Measurements from ENCODE around the gene ADARB2.

Gene ADARB2

GRCh38 chr10:1434912-1435692 lies 302.2 kb downstream of the ADARB2 start:
- H3K4me1 ChIP-seq (ENCODE audit: control insufficient read depth, insufficient read depth, low read length): no peaks in the 10 kb centered on the region
- POLR2A ChIA-PET: no interaction called here
- H3K36me3 ChIP-seq (ENCODE audit: control insufficient read depth in 2 of 2, insufficient read depth in 1 of 2, low read length in 2 of 2): no peaks in the 10 kb centered on the region
- H3K27ac ChIP-seq (ENCODE audit: extremely low read depth, low read depth, low read length): no peak overlapping the region
- TF ChIP-seq ZNF24 (tag by site-specific recombination; IDR thresholded peaks at IDR 0.05): no peak
- no peak for TF ChIP-seq ZNF146 (tag by site-specific recombination; IDR thresholded peaks at IDR 0.05)
- CTCF ChIA-PET: interaction anchor here (2.2 kb wide), 1 partner anchor 14 kb away, joined by 9 read pairs; no protein-coding TSS in a partner anchor
- H3K9me3 ChIP-seq (ENCODE audit: control insufficient read depth, insufficient read depth, low read depth, low read length): no peaks in the 10 kb centered on the region
- no peak overlapping the region for H3K4me3 ChIP-seq (ENCODE audit: low read depth, low read length)

GRCh38 chr10:1434202-1434601 lies 303.1 kb downstream of the ADARB2 start:
- TF ChIP-seq ZNF23 (tag by site-specific recombination; IDR thresholded peaks at IDR 0.05; ENCODE audit: borderline replicate concordance) (no peak), ZSCAN5A (tag by site-specific recombination; IDR thresholded peaks at IDR 0.05) (no peak), ZNF404 (tag by site-specific recombination; IDR thresholded peaks at IDR 0.05) (no peak), ZNF600 (tag by site-specific recombination; IDR thresholded peaks at IDR 0.05) (no peak), ZBTB20 (tag by site-specific recombination; IDR thresholded peaks at IDR 0.05) (no peak), ZNF670 (tag by site-specific recombination; IDR thresholded peaks at IDR 0.05; ENCODE audit: low read depth) (no peak), SP2 (tag by site-specific recombination; IDR thresholded peaks at IDR 0.05) (no peak), SP7 (tag by site-specific recombination; IDR thresholded peaks at IDR 0.05) (no peak), ZNF394 (tag by site-specific recombination; IDR thresholded peaks at IDR 0.05; ENCODE audit: borderline replicate concordance) (no peak), PRDM1 (tag by site-specific recombination; IDR thresholded peaks at IDR 0.05) (no peak), ZNF629 (tag by site-specific recombination; IDR thresholded peaks at IDR 0.05) (no peak), ZNF211 (tag by site-specific recombination; IDR thresholded peaks at IDR 0.05; ENCODE audit: low read depth) (no peak), MYNN (tag by site-specific recombination; IDR thresholded peaks at IDR 0.05; ENCODE audit: borderline replicate concordance) (no peak), ZSCAN30 (tag by site-specific recombination; IDR thresholded peaks at IDR 0.05) (no peak), ZNF248 (tag by site-specific recombination; IDR thresholded peaks at IDR 0.05) (no peak)
- TF ChIP-seq, protein P1, sequence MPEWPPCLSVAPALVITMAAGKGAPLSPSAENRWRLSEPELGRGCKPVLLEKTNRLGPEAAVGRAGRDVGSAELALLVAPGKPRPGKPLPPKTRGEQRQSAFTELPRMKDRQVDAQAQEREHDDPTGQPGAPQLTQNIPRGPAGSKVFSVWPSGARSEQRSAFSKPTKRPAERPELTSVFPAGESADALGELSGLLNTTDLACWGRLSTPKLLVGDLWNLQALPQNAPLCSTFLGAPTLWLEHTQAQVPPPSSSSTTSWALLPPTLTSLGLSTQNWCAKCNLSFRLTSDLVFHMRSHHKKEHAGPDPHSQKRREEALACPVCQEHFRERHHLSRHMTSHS (tag by site-specific recombination; IDR thresholded peaks at IDR 0.05): no peak
- H3K9me3 ChIP-seq (ENCODE audit: control insufficient read depth, insufficient read depth, low read depth, low read length): no peaks in the 10 kb centered on the region
- ChIA-PET CTCF (no interaction called here), POLR2A (no interaction called here)
- H3K27ac ChIP-seq (ENCODE audit: extremely low read depth, low read depth, low read length): no peak overlapping the region
- no peak overlapping the region for H3K4me3 ChIP-seq (ENCODE audit: low read depth, low read length)
- H3K4me1 ChIP-seq (ENCODE audit: control insufficient read depth, insufficient read depth, low read length): no peaks in the 10 kb centered on the region
- H3K36me3 ChIP-seq (ENCODE audit: control insufficient read depth in 2 of 2, insufficient read depth in 1 of 2, low read length in 2 of 2): no peaks in the 10 kb centered on the region

GRCh38 chr10:1432161-1432560 lies 305.2 kb downstream of the ADARB2 start:
- Histone ChIP-seq H3K4me1 (ENCODE audit: control insufficient read depth, insufficient read depth, low read length) (no peaks in the 10 kb centered on the region), H3K4me3 (ENCODE audit: low read depth, low read length) (no peak overlapping the region), H3K9me3 (ENCODE audit: control insufficient read depth, insufficient read depth, low read depth, low read length) (no peaks in the 10 kb centered on the region), H3K27ac (ENCODE audit: extremely low read depth, low read depth, low read length) (no peak overlapping the region), H3K36me3 (ENCODE audit: control insufficient read depth in 2 of 2, insufficient read depth in 1 of 2, low read length in 2 of 2) (no peaks in the 10 kb centered on the region)
- ChIA-PET CTCF (interaction anchor here (1.2 to 1.6 kb wide), 3 partner anchors 12 to 63 kb away, joined by 4 to 7 read pairs (median 4); no protein-coding TSS in a partner anchor), POLR2A (no interaction called here)
- TF ChIP-seq GFI1B (tag by site-specific recombination; IDR thresholded peaks at IDR 0.05): no peak
- no peak for TF ChIP-seq EGR2 (tag by site-specific recombination; IDR thresholded peaks at IDR 0.05; ENCODE audit: low read depth)
- TF ChIP-seq PRDM2 (tag by site-specific recombination; IDR thresholded peaks at IDR 0.05; ENCODE audit: borderline replicate concordance): no peak
- TF ChIP-seq ZNF792 (tag by site-specific recombination; IDR thresholded peaks at IDR 0.05): no peak
